Gastrocnemius medialis (tissue), 4 donors: ENCODE results near the gene OST4. TPM values are rescaled to one million over a fixed set of nuclear protein-coding genes. Genes with fewer than 3 reads are reported as not detected.

Experiments used
- ATAC-seq, 2 donors: fragments of 150-250 bp; one replicate each; pipeline ENCODE4 v1.9.1; 2016
- DNase-seq, 2 donors: peaks; one replicate each; pipeline ENCODE4 v3.0.0-alpha.2; 2019
- H3K27ac ChIP-seq, 4 donors: fragments of 200-600 bp; sonication (generic); 1 replicate in 1 of 4; 2 replicates in 3 of 4; pipeline ENCODE4 v1.5.1; 2016 to 2018; ENCODE audit warnings: mild to moderate bottlenecking in 2 of 4, moderate library complexity in 1 of 4
- H3K27me3 ChIP-seq, 3 donors: fragments of 200-600 bp; sonication (generic) in 2 of 3; 1 replicate in 1 of 3; 2 replicates in 2 of 3; pipeline versions ENCODE4 v1.5.1 to v1.6.0; 2016 to 2019; ENCODE audit warnings: mild to moderate bottlenecking in 1 of 3, moderate library complexity in 1 of 3
- H3K36me3 ChIP-seq, 2 donors: fragments of 200-600 bp; sonication (generic) in 1 of 2; one replicate each; pipeline ENCODE4 v1.5.1; 2017 to 2018
- H3K4me1 ChIP-seq, 2 donors: fragments of 200-600 bp; sonication (generic) in 1 of 2; one replicate each; pipeline ENCODE4 v1.5.1; 2016 to 2017; ENCODE audit warnings: mild to moderate bottlenecking in 2 of 2
- H3K4me3 ChIP-seq, 4 donors: fragments of 200-600 bp; sonication (generic) in 3 of 4; 1 replicate in 1 of 4; 2 replicates in 3 of 4; pipeline ENCODE4 v1.5.1; 2016 to 2019; ENCODE audit warnings: mild to moderate bottlenecking in 2 of 4
- H3K9me3 ChIP-seq, 3 donors: fragments of 200-600 bp; sonication (generic) in 2 of 3; 1 replicate in 1 of 3; 2 replicates in 2 of 3; pipeline ENCODE4 v1.5.1; 2016 to 2019
- POLR2A ChIP-seq, 2 donors: fragments of 450-650 bp; IDR thresholded peaks; one replicate each; pipeline ENCODE4 v1.6.1; 2017; ENCODE audit warnings: antibody characterized with exemption in 2 of 2, mild to moderate bottlenecking in 2 of 2, moderate library complexity in 2 of 2
- in situ Hi-C, 4 donors: fragments of 200-750 bp; cut with MboI; loops; one replicate each; pipeline versions ENCODE4 v1.15.0 to v1.8.0; 2017; ENCODE audit warnings: low sequenced_read_pairs in 4 of 4
- intact Hi-C: fragments of 100-400 bp; cut with DNase I; formaldehyde crosslinking; loops from one replicate; pipeline ENCODE4 v1.15.1; 2023; ENCODE audit warnings: low total_unique reads
- total RNA-seq, 4 donors: library from RNA; depleted of rRNA; stranded (reverse); fragments of >200 nt; gene quantifications; one replicate each; pipeline versions ENCODE4 v1.1.0 to v1.2.3, GENCODE V29; 2016
- TF ChIP-seq, protein P1 (sequence below), 5 experiments: fragments of 450-650 bp in 3 of 5; fragments of 200-600 bp in 2 of 5; sonication (generic) in 2 of 5; IDR thresholded peaks in 4 of 5; conservative IDR thresholded peaks in 1 of 5; 1 replicate in 4 of 5; 2 replicates in 1 of 5; pipeline ENCODE4 v1.5.1; 2016 to 2019; ENCODE audit warnings: antibody characterized with exemption in 5 of 5, mild to moderate bottlenecking in 3 of 5, moderate library complexity in 3 of 5

OST4 gene
- total RNA-seq, 4 donors from 2014 or later, result 191 to 283 (median 251) TPM

DNA sequence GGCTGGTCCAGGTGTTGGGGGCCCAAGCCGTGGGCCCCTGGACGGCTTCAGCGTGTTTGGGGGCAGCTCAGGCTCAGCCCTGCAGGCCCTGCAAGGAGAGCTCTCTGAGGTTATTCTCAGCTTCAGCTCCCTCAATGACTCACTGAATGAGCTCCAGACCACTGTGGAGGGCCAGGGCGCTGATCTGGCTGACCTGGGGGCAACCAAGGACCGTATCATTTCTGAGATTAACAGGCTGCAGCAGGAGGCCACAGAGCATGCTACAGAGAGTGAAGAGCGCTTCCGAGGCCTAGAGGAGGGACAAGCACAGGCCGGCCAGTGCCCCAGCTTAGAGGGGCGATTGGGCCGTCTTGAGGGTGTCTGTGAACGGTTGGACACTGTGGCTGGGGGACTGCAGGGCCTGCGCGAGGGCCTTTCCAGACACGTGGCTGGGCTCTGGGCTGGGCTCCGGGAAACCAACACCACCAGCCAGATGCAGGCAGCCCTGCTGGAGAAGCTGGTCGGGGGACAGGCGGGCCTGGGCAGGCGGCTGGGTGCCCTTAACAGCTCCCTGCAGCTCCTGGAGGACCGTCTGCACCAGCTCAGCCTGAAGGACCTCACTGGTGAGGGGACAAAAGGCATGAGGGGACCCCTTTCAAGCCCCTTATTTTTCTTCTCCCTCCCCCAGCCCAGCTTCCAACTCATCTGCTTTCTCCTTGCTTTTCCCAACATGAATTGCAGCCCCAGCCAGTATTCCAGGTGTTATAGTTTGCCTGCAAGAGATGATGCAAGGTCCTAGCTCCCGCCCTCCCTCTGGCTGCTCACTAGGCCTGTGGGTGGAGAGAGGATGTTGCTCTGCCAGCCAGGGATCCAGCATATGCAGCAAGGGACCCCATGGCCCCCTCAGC, 12.2 kb upstream of the OST4 start:
- Histone ChIP-seq H3K27me3 (no peaks in the 10 kb centered on the region), H3K36me3 (no peaks in the 10 kb centered on the region), H3K9me3 (no peaks in the 10 kb centered on the region), H3K4me3 (no peak overlapping the region), H3K4me1 (peaks cover 26 to 47% of the 10 kb centered on the region in 2 donors), H3K27ac (peak overlapping the region in 1 of 4 donors; percentile 86)
- intact Hi-C loops (loop anchor here (2.0 to 10.0 kb wide), 2 partner anchors 123 to 291 kb away; partner anchors contain the start of genes EIF2B4 and SNX17), in situ Hi-C loops (loop anchor here (10.0 kb wide), 2 partner anchors 49 to 119 kb away; partner anchors contain the start of gene TMEM214 (in 3 of the 4))
- no peak for DNase-seq
- TF ChIP-seq, protein P1, sequence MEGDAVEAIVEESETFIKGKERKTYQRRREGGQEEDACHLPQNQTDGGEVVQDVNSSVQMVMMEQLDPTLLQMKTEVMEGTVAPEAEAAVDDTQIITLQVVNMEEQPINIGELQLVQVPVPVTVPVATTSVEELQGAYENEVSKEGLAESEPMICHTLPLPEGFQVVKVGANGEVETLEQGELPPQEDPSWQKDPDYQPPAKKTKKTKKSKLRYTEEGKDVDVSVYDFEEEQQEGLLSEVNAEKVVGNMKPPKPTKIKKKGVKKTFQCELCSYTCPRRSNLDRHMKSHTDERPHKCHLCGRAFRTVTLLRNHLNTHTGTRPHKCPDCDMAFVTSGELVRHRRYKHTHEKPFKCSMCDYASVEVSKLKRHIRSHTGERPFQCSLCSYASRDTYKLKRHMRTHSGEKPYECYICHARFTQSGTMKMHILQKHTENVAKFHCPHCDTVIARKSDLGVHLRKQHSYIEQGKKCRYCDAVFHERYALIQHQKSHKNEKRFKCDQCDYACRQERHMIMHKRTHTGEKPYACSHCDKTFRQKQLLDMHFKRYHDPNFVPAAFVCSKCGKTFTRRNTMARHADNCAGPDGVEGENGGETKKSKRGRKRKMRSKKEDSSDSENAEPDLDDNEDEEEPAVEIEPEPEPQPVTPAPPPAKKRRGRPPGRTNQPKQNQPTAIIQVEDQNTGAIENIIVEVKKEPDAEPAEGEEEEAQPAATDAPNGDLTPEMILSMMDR (IDR thresholded peaks at IDR 0.05 in 4 of 5, conservative IDR thresholded peaks at IDR 0.05 in 1 of 5), result no peak
- no peak for TF ChIP-seq POLR2A (IDR thresholded peaks at IDR 0.05)
- no peak for ATAC-seq

DNA sequence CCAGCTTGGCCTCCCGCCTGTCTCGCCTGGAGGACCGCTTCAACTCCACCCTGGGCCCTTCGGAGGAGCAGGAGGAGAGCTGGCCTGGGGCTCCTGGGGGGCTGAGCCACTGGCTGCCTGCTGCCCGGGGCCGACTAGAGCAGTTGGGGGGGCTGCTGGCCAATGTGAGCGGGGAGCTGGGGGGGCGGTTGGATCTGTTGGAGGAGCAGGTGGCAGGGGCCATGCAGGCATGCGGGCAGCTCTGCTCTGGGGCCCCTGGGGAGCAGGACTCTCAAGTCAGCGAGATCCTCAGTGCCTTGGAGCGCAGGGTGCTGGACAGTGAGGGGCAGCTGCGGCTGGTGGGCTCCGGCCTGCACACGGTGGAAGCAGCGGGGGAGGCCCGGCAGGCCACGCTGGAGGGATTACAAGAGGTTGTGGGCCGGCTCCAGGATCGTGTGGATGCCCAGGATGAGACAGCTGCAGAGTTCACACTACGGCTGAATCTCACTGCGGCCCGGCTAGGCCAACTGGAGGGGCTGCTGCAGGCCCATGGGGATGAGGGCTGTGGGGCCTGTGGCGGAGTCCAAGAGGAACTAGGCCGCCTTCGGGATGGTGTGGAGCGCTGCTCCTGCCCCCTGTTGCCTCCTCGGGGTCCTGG, 11.4 kb upstream of the OST4 start:
- TF ChIP-seq, protein P1 (IDR thresholded peaks at IDR 0.05 in 4 of 5, conservative IDR thresholded peaks at IDR 0.05 in 1 of 5), result no peak
- no peak for TF ChIP-seq POLR2A (IDR thresholded peaks at IDR 0.05)
- in situ Hi-C loops (loop anchor here (10.0 kb wide), 2 partner anchors 48 to 118 kb away; partner anchors contain the start of gene TMEM214 (in 3 of the 4)), intact Hi-C loops (loop anchor here (10.0 kb wide), 1 partner anchor 292 kb away; the partner anchor contains the start of genes EIF2B4 and SNX17)
- H3K27ac ChIP-seq, result peak overlapping the region in 3 of 4 donors; percentile 75 to 95 (median 86)
- no peaks in the 10 kb centered on the region for H3K27me3 ChIP-seq
- H3K4me1 ChIP-seq, result peaks cover 26 to 47% of the 10 kb centered on the region in 2 donors
- no peak for ATAC-seq
- H3K36me3 ChIP-seq, result no peaks in the 10 kb centered on the region
- no peak for DNase-seq
- no peaks in the 10 kb centered on the region for H3K9me3 ChIP-seq
- peak overlapping the region in 2 of 4 donors; percentile 19 to 40 for H3K4me3 ChIP-seq

DNA sequence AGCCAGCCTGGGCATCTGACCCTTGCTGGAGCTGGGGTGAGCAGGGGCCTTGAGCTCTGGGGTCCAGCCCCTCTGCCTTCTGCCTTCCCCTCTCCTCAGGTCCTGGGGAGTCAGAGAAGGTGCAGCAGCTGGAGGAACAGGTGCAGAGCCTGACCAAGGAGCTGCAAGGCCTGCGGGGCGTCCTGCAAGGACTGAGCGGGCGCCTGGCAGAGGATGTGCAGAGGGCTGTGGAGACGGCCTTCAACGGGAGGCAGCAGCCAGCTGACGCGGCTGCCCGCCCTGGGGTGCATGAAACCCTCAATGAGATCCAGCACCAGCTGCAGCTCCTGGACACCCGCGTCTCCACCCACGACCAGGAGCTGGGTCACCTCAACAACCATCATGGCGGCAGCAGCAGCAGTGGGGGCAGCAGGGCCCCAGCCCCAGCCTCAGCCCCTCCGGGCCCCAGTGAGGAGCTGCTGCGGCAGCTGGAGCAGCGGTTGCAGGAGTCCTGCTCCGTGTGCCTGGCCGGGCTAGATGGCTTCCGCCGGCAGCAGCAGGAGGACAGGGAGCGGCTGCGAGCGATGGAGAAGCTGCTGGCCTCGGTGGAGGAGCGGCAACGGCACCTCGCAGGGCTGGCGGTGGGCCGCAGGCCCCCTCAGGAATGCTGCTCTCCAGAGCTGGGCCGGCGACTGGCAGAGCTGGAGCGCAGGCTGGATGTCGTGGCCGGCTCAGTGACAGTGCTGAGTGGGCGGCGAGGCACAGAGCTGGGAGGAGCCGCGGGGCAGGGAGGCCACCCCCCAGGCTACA, 10.7 kb upstream of the OST4 start:
- in situ Hi-C loops, result loop anchor here (10.0 kb wide), 2 partner anchors 47 to 117 kb away; partner anchors contain the start of gene TMEM214 (in 3 of the 4)
- H3K27ac ChIP-seq, result peak overlapping the region; percentile 75 to 95 (median 86)
- H3K36me3 ChIP-seq, result no peaks in the 10 kb centered on the region
- intact Hi-C loops, result loop anchor here (10.0 kb wide), 1 partner anchor 293 kb away; the partner anchor contains the start of genes EIF2B4 and SNX17
- ATAC-seq (no peak), DNase-seq (no peak)
- peaks cover 21 to 44% of the 10 kb centered on the region in 2 donors for H3K4me1 ChIP-seq
- TF ChIP-seq, protein P1 (IDR thresholded peaks at IDR 0.05 in 4 of 5, conservative IDR thresholded peaks at IDR 0.05 in 1 of 5), result no peak
- no peak for TF ChIP-seq POLR2A (IDR thresholded peaks at IDR 0.05)
- no peaks in the 10 kb centered on the region for H3K27me3 ChIP-seq
- peak overlapping the region in 2 of 4 donors; percentile 19 to 40 for H3K4me3 ChIP-seq
- no peaks in the 10 kb centered on the region for H3K9me3 ChIP-seq

DNA sequence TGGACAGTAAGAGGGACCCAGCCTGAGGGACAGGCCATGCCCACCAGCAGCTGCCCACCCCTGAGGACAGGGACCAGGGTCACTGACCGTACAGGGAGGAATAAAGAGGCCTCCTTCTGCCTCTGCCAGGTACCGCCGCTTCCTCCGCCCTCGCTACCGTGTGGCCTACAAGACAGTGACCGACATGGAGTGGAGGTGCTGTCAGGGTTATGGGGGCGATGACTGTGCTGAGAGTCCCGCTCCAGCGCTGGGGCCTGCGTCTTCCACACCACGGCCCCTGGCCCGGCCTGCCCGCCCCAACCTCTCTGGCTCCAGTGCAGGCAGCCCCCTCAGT, 9.1 kb upstream of the OST4 start:
- intact Hi-C loops, result loop anchor here (10.0 kb wide), 1 partner anchor 294 kb away; the partner anchor contains the start of genes EIF2B4 and SNX17
- Histone ChIP-seq H3K4me1 (peaks cover 16 to 38% of the 10 kb centered on the region in 2 donors), H3K4me3 (peak overlapping the region in 3 of 4 donors; percentile 4 to 51 (median 46)), H3K9me3 (no peaks in the 10 kb centered on the region), H3K27me3 (no peaks in the 10 kb centered on the region), H3K36me3 (no peaks in the 10 kb centered on the region), H3K27ac (peak overlapping the region; percentile 75 to 95 (median 86))
- DNase-seq (no peak), ATAC-seq (no peak)
- in situ Hi-C loops, result loop anchor here (10.0 kb wide), 2 partner anchors 46 to 116 kb away; partner anchors contain the start of gene TMEM214 (in 3 of the 4)
- no peak for TF ChIP-seq POLR2A (IDR thresholded peaks at IDR 0.05)
- TF ChIP-seq, protein P1 (IDR thresholded peaks at IDR 0.05 in 4 of 5, conservative IDR thresholded peaks at IDR 0.05 in 1 of 5), result no peak
